Measurements from ENCODE around the gene ULK4.
"Not testable (repeated sequence)": the region's sequence is repeated elsewhere in the genome, so short reads cannot be mapped to it uniquely, and the experiment has no call there.

Gene ULK4

DNA sequence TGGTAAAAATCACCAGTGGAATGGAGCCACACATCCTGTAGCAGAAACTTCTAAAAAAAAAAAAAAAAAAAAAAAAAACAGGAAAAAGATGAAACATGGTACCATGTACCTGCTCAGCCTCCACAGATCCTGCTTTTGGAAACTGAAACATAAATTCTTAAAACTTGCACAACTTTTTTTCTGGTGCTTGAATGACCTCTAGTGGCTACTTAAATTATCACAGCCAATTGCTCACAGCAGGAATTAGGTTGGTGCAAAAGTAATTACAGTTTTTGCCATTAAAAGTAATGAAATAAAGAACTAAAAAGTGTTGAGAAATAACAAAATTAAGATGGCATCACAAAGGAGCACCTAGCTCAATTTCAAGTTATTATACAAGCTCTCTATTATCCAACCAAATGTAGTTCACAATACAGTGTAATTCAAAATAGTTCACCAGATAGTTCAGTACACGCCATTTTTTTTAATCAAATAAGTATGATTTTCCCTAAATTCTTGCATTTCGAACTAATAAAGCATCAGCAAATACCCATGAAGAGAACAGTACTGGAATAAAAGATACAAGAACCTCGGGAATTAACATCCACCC is 80.6 kb downstream of the ULK4 start:
- TF ChIP-seq, protein P1, sequence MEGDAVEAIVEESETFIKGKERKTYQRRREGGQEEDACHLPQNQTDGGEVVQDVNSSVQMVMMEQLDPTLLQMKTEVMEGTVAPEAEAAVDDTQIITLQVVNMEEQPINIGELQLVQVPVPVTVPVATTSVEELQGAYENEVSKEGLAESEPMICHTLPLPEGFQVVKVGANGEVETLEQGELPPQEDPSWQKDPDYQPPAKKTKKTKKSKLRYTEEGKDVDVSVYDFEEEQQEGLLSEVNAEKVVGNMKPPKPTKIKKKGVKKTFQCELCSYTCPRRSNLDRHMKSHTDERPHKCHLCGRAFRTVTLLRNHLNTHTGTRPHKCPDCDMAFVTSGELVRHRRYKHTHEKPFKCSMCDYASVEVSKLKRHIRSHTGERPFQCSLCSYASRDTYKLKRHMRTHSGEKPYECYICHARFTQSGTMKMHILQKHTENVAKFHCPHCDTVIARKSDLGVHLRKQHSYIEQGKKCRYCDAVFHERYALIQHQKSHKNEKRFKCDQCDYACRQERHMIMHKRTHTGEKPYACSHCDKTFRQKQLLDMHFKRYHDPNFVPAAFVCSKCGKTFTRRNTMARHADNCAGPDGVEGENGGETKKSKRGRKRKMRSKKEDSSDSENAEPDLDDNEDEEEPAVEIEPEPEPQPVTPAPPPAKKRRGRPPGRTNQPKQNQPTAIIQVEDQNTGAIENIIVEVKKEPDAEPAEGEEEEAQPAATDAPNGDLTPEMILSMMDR (IDR thresholded peaks at IDR 0.05; ENCODE audit: control insufficient read depth, insufficient read depth, low read depth, low read length, missing control alignments) = peak; percentile 46
- H3K4me3 ChIP-seq (ENCODE audit: control insufficient read depth, low read depth, low read length) = no peak overlapping the region
- DNase-seq (ENCODE audit: low read depth) = no peak

DNA sequence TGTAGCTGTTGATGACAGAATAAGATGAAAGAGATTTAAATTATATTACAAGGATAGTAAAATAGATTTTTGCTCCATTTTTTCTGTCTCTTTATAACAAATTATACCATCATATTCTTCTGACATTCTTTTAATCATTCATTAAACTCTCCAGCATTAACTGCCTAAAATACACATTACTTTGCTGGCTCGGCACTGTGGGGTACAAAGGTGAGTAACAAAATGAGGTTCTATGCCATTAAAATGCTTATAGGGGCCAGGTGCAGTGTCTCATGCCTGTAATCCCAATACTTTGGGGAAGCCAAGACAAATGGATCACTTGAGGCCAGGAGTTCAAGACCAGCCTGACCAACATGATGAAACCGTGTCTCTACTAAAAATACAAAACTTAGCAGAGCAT is 81.5 kb downstream of the ULK4 start:
- DNase-seq (ENCODE audit: low read depth) = no peak
- H3K4me3 ChIP-seq (ENCODE audit: control insufficient read depth, low read depth, low read length) = no peak overlapping the region
- TF ChIP-seq, protein P1 (IDR thresholded peaks at IDR 0.05; ENCODE audit: control insufficient read depth, insufficient read depth, low read depth, low read length, missing control alignments) = no peak

DNA sequence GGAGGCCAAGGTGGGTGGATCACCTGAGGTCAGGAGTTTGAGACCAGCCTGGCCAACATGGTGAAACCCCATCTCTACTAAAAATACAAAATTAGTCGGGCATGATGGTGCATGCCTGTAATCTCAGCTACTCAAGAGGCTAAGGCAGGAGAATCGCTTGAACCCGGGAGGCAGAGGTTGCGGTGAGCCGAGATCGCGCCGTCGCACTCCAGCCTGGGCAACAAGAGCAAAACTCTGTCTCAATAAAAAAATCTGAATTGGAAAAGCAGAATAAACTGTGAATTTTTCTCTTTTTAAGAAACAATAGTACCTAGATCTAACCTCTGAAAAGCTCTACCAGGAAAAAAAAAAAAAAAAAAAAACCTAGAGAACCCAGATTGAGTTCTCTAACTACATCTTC is 84.2 kb downstream of the ULK4 start:
- not testable (repeated sequence) for DNase-seq (ENCODE audit: low read depth); H3K4me3 ChIP-seq (ENCODE audit: control insufficient read depth, low read depth, low read length)

DNA sequence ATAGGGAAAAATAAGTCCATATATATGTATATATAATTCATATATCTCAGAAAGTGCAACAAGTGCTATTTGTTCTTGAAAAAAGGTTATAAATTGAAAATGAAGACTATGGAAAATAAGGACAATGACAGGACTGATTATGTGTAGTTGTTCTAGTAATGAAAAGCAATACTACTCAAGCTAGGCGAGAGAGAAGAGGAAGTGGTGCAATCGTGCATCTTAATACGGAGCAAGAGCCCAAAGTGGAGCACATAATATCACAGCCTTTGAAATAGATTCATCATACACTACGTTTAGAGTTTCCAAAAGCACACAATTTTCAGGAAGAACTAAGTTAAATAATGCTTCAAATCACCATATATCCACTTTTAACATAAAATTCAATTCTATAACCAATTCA is 87.9 kb downstream of the ULK4 start:
- TF ChIP-seq, protein P1 (IDR thresholded peaks at IDR 0.05; ENCODE audit: control insufficient read depth, insufficient read depth, low read depth, low read length, missing control alignments) = no peak
- no peak overlapping the region for H3K4me3 ChIP-seq (ENCODE audit: control insufficient read depth, low read depth, low read length)
- DNase-seq (ENCODE audit: low read depth) = no peak

DNA sequence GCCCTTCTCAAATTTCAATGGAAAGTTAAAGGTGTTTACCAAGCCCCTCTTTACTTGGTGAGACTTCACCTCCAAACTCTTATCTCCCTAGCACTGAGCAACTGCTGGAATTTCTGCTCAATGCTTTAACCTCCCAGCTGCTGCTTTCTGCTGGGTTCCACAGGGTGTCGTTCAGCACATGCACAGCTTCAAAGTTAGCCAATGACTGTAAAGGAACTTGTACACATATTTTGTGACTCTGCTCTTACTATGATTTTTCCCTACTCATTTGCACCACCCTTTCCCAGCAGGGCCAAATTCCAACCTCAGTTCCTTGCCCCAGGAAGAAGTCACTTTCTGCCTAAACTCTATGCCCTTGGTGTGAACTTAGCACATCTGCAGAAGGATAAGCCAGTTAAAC is 89.7 kb downstream of the ULK4 start:
- TF ChIP-seq, protein P1 (IDR thresholded peaks at IDR 0.05; ENCODE audit: control insufficient read depth, insufficient read depth, low read depth, low read length, missing control alignments) = no peak
- no peak for DNase-seq (ENCODE audit: low read depth)
- H3K4me3 ChIP-seq (ENCODE audit: control insufficient read depth, low read depth, low read length) = no peak overlapping the region

DNA sequence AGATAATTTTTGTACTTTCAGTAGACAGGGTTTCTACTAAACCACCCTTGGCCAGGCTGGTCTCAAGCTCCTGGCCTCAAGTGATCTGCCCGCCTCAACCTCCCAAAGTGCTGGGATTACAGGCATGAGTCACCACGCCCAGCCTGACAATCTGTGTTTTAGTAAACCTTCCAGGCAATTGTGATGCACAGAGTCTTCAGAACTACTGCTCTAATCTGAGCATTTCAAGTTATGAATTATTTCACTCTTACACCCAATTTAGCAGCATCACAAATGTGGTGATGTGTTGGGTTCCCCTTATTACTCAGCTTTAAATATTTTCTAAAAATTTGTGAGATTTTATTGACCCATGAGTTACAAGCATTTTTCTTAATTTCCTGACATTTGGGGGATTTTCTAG is 94.4 kb downstream of the ULK4 start:
- DNase-seq (ENCODE audit: low read depth) = no peak
- TF ChIP-seq, protein P1 (IDR thresholded peaks at IDR 0.05; ENCODE audit: control insufficient read depth, insufficient read depth, low read depth, low read length, missing control alignments) = no peak
- H3K4me3 ChIP-seq (ENCODE audit: control insufficient read depth, low read depth, low read length) = no peak overlapping the region

DNA sequence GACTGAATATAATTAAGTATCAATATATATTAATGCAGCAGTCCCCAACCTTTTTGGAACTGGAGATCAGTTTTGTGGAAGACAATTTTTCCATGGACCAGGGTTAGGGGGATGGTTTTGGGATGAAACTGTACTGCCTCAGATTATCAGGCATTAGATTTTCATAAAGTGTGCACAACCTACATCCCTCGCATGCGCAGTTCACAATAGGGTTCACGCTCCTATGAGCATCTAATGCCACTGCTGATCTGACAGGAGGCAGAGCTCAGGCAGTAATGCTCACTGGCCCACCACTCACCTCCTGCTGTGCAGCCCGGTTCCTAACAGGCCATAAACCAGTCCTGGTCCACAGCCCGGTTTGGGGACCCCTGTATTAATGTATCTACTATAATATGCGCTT is 95.6 kb downstream of the ULK4 start:
- DNase-seq (ENCODE audit: low read depth) = no peak
- H3K4me3 ChIP-seq (ENCODE audit: control insufficient read depth, low read depth, low read length) = no peak overlapping the region
- TF ChIP-seq, protein P1 (IDR thresholded peaks at IDR 0.05; ENCODE audit: control insufficient read depth, insufficient read depth, low read depth, low read length, missing control alignments) = no peak
